Astrocyte (in vitro differentiated cells and primary cell): ENCODE measurements around the gene KRTAP9-4. TPM values are rescaled to one million over a fixed set of nuclear protein-coding genes. Genes with fewer than 3 reads are reported as not detected.
"Not testable (repeated sequence)": the region's sequence is repeated elsewhere in the genome, so short reads cannot be mapped to it uniquely, and the experiment has no call there.

ENCODE experiments used
- DNase-seq: peaks from one replicate; pipeline ENCODE4 v3.0.0-alpha.2; 2010; ENCODE audit warnings: low read depth
- FAIRE-seq: peaks from 2 replicates; lab custom pipeline; 2011; peaks lifted over from hg19 to GRCh38; lab: Jason Lieb, UNC
- H2AFZ ChIP-seq: 2 replicates; pipeline ENCODE4 v1.6.0; 2012; ENCODE audit warnings: low read depth, low read length, inconsistent platforms
- H3K27ac ChIP-seq: 2 replicates; pipeline ENCODE4 v1.5.1; 2011; ENCODE audit warnings: low read depth, low read length, inconsistent platforms
- H3K27me3 ChIP-seq: 2 replicates; pipeline ENCODE4 v1.6.0; 2011; ENCODE audit warnings: low read length, inconsistent platforms; ENCODE audit not compliant: insufficient read depth
- H3K36me3 ChIP-seq: 2 replicates; pipeline ENCODE4 v1.5.1; 2011; ENCODE audit warnings: low read length, inconsistent platforms; ENCODE audit not compliant: insufficient read depth
- H3K4me1 ChIP-seq: 2 replicates; pipeline ENCODE4 v1.5.1; 2011; ENCODE audit warnings: low read length, inconsistent platforms; ENCODE audit not compliant: insufficient read depth
- H3K4me2 ChIP-seq: 2 replicates; pipeline ENCODE4 v1.6.0; 2012; ENCODE audit warnings: low read length, inconsistent platforms
- H3K4me3 ChIP-seq: 2 replicates; pipeline ENCODE4 v1.5.1; 2011; ENCODE audit warnings: low read depth, mild to moderate bottlenecking, low read length, inconsistent platforms; ENCODE audit not compliant: insufficient read depth
- H3K79me2 ChIP-seq: 2 replicates; pipeline ENCODE4 v1.6.0; 2012; ENCODE audit warnings: mild to moderate bottlenecking, low read length, inconsistent platforms; ENCODE audit not compliant: insufficient read depth
- H3K9ac ChIP-seq: 2 replicates; pipeline ENCODE4 v1.6.0; 2012; ENCODE audit warnings: mild to moderate bottlenecking, low read length, inconsistent platforms
- H3K9me3 ChIP-seq: 2 replicates; pipeline ENCODE4 v1.5.1; 2012; ENCODE audit warnings: low read depth, mild to moderate bottlenecking, low read length, inconsistent platforms; ENCODE audit not compliant: insufficient read depth
- H4K20me1 ChIP-seq: 2 replicates; pipeline ENCODE4 v1.6.0; 2012; ENCODE audit warnings: low read length, inconsistent platforms; ENCODE audit not compliant: insufficient read depth
- H3K27ac Mint-ChIP-seq: one replicate; pipeline ENCODE4 v1.8.0; 2021; ENCODE audit warnings: mild to moderate bottlenecking, mixed read lengths; ENCODE audit not compliant: unreplicated experiment
- H3K27me3 Mint-ChIP-seq: one replicate; pipeline ENCODE4 v1.8.0; 2021; ENCODE audit warnings: low read depth, mixed read lengths; ENCODE audit not compliant: unreplicated experiment
- H3K36me3 Mint-ChIP-seq: one replicate; pipeline ENCODE4 v1.8.0; 2021; ENCODE audit warnings: low read depth, mixed read lengths; ENCODE audit not compliant: unreplicated experiment
- H3K4me1 Mint-ChIP-seq: one replicate; pipeline ENCODE4 v1.8.0; 2021; ENCODE audit warnings: low read depth, mixed read lengths; ENCODE audit not compliant: unreplicated experiment
- H3K4me3 Mint-ChIP-seq: one replicate; pipeline ENCODE4 v1.8.0; 2021; ENCODE audit warnings: mild to moderate bottlenecking, moderate library complexity, mixed read lengths; ENCODE audit not compliant: unreplicated experiment
- H3K9me3 Mint-ChIP-seq: one replicate; pipeline ENCODE4 v1.8.0; 2021; ENCODE audit warnings: mild to moderate bottlenecking, mixed read lengths; ENCODE audit not compliant: unreplicated experiment
- CTCF ChIP-seq: IDR thresholded peaks from 2 replicates; pipeline ENCODE4 v1.5.1; 2011; ENCODE audit warnings: low read depth, mild to moderate bottlenecking, inconsistent platforms, low read length, moderate library complexity; ENCODE audit not compliant: insufficient read depth
- EZH2 ChIP-seq: IDR thresholded peaks from 2 replicates; pipeline ENCODE4 v1.6.1; 2012; ENCODE audit warnings: mild to moderate bottlenecking, low read length, inconsistent platforms; ENCODE audit not compliant: insufficient read depth
- total RNA-seq: library from RNA; stranded (reverse); gene quantifications from 2 replicates; pipeline ENCODE4 v1.2.1, GENCODE V29; 2021

The KRTAP9-4 gene
- total RNA-seq, 1 donor from 2014 or later, result not detected

DNA sequence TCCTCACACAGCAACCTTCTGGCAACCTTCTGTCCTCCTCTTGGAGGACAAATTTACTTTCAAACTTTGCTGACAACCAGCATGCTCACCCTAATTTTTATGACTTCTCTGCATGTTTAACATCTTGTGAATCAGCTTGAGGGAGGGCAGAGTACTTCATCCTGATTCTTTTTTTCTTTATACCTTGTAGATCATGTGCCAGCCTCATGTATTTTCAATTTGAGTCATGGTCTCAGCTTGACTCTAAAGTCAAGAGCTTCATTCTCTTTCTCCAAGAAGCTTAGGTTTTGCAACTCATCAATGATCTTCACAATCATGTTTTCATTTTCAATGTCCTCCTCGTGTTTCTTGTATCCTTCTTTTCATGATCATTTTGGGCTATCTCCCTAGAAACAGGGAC, 22.4 kb downstream of the KRTAP9-4 start:
- Histone ChIP-seq H3K4me2 (no peak overlapping the region), H3K27ac (no peak overlapping the region), H3K4me1 (no peaks in the 10 kb centered on the region), H2AFZ (no peak overlapping the region), H3K79me2 (no peaks in the 10 kb centered on the region), H3K9me3 (no peaks in the 10 kb centered on the region), H4K20me1 (no peaks in the 10 kb centered on the region), H3K4me3 (no peak overlapping the region), H3K27me3 (no peaks in the 10 kb centered on the region), H3K9ac (no peak overlapping the region), H3K36me3 (no peaks in the 10 kb centered on the region)
- Mint-ChIP-seq H3K4me3 (no peak overlapping the region), H3K27me3 (peaks cover 7% of the 10 kb centered on the region), H3K4me1 (no peaks in the 10 kb centered on the region), H3K9me3 (peaks cover 2% of the 10 kb centered on the region), H3K36me3 (no peaks in the 10 kb centered on the region), H3K27ac (no peak overlapping the region)
- TF ChIP-seq EZH2 (no peak), CTCF (no peak)
- FAIRE-seq, result no peak
- DNase-seq, result no peak

DNA sequence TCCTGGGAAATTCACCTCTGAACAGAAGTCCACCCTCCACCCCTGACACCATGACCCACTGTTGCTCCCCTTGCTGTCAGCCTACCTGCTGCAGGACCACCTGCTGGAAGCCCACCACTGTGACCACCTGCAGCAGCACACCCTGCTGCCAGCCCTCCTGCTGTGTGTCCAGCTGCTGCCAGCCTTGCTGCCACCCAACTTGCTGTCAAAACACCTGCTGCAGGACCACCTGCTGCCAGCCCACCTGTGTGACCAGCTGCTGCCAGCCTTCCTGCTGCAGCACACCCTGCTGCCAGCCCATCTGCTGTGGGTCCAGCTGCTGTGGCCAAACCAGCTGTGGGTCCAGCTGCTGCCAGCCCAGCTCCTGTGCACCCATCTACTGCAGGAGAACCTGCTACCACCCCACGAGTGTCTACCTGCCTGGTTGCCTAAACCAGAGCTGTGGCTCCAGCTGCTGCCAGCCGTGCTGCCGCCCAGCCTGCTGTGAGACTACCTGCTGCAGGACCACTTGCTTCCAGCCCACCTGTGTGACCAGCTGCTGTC, 26.2 kb downstream of the KRTAP9-4 start, which contains the start of gene KRTAP9-7:
Gene KRTAP9-7, plus strand, starts transcription at position 51 of the 543 bp plus-strand sequence. Its CDS starts 0 bp downstream, at position 51.
- H3K27me3 ChIP-seq, H2AFZ ChIP-seq, H3K4me1 ChIP-seq, H3K4me2 ChIP-seq, H4K20me1 ChIP-seq, H3K4me3 ChIP-seq, FAIRE-seq, H3K9me3 ChIP-seq, H3K36me3 Mint-ChIP-seq, H3K27ac ChIP-seq, H3K27me3 Mint-ChIP-seq, H3K4me3 Mint-ChIP-seq, H3K27ac Mint-ChIP-seq, H3K9me3 Mint-ChIP-seq, H3K79me2 ChIP-seq, DNase-seq, H3K9ac ChIP-seq, H3K36me3 ChIP-seq, H3K4me1 Mint-ChIP-seq: not testable (repeated sequence)

DNA sequence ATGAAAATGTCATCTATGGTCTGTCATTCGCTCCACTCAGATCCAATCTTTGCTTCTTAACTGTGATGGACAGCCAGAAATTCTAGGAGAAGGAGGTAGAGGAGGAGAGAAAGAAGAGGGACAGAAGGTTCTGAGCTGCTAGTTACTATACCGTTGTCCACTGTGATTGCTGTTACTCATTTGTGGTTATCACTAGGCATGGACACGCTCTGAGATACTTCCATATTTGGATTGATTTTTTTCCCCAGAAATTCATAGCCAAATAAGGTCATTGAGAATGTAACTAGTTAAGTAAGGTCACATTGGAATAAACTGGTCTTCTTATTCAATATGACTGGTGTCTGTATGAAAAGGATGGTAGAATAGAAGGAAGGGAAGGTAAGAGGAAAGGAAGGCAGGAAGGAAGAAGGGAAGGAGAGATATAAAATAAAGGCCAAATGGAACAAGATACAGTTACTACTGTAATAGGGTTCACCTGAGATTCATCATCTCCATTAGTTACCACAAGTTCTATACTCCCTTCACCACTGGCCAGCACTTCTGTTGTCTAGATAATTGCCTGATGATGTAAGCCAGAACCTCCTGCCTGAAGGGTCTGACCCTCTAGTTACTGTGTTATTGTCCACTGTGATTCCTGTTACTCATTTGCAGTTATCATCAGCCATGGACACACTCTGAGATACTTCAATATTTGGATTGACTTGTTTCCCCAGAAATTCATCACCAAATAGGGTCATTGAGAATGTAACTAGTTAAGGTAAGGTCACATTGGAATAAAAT, 28.9 kb downstream of the KRTAP9-4 start:
- H3K4me3 ChIP-seq, result no peak overlapping the region
- no peaks in the 10 kb centered on the region for H3K4me1 ChIP-seq
- H3K79me2 ChIP-seq, result no peaks in the 10 kb centered on the region
- H3K36me3 ChIP-seq, result no peaks in the 10 kb centered on the region
- H3K27ac ChIP-seq, result no peak overlapping the region
- no peaks in the 10 kb centered on the region for H3K9me3 ChIP-seq
- H2AFZ ChIP-seq, result no peak overlapping the region
- H3K36me3 Mint-ChIP-seq, result no peaks in the 10 kb centered on the region
- no peak overlapping the region for H3K4me2 ChIP-seq
- H3K27me3 ChIP-seq, result no peaks in the 10 kb centered on the region
- FAIRE-seq (no peak), DNase-seq (no peak)
- peaks cover 3% of the 10 kb centered on the region for H3K4me1 Mint-ChIP-seq
- peaks cover 7% of the 10 kb centered on the region for H3K27me3 Mint-ChIP-seq
- H4K20me1 ChIP-seq, result no peaks in the 10 kb centered on the region
- no peak overlapping the region for H3K27ac Mint-ChIP-seq
- no peak overlapping the region for H3K4me3 Mint-ChIP-seq
- H3K9me3 Mint-ChIP-seq, result peaks cover 2% of the 10 kb centered on the region
- H3K9ac ChIP-seq, result no peak overlapping the region
- TF ChIP-seq EZH2, result no peak
- no peak for TF ChIP-seq CTCF
